ENCODE results near the gene RPAP3. TPM values are rescaled to one million over a fixed set of nuclear protein-coding genes. Genes with fewer than 3 reads are reported as not detected.

RPAP3 gene
- total and polyA plus RNA-seq, 9 of the 15 experiments (the other 6 are each of a cell fraction or from before 2014, with no cell fraction given), result 40.0 to 92.1 (median 54.1) TPM

GRCh38 chr12:47742253-47742825 lies 36.5 kb upstream of the RPAP3 start (continued):
- TF ChIP-seq ARID3A (IDR thresholded peaks at IDR 0.05; ENCODE audit: borderline replicate concordance, low read depth, low read length), result no peak
- TF ChIP-seq MTA3 (IDR thresholded peaks at IDR 0.05; ENCODE audit: borderline replicate concordance), result no peak
- no peak for TF ChIP-seq PPARD (CRISPR knock-in tag; IDR thresholded peaks at IDR 0.05)
- TF ChIP-seq EGR1 (conservative IDR thresholded peaks at IDR 0.05), result no peak
- no peak for TF ChIP-seq CHD7 (IDR thresholded peaks at IDR 0.05; ENCODE audit: low read depth, low read length)
- TF ChIP-seq, protein P1, sequence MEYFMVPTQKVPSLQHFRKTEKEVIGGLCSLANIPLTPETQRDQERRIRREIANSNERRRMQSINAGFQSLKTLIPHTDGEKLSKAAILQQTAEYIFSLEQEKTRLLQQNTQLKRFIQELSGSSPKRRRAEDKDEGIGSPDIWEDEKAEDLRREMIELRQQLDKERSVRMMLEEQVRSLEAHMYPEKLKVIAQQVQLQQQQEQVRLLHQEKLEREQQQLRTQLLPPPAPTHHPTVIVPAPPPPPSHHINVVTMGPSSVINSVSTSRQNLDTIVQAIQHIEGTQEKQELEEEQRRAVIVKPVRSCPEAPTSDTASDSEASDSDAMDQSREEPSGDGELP (CRISPR knock-in tag; IDR thresholded peaks at IDR 0.05; ENCODE audit: borderline replicate concordance), result peak; percentile 49; the same call in 1 of the 2 replicates
- no peak for TF ChIP-seq HDAC6 (IDR thresholded peaks at IDR 0.05; ENCODE audit: low read depth, low read length)
- no peak for TF ChIP-seq DLX4 (CRISPR knock-in tag; IDR thresholded peaks at IDR 0.05)
- no peak for TF ChIP-seq ZBTB8A (IDR thresholded peaks at IDR 0.05; ENCODE audit: partially characterized antibody)

Measured in K562 (cell line).